DND-41 (cell line): ENCODE measurements around the gene CYSRT1.

Experiments used
- CTCF ChIP-seq: IDR thresholded peaks from 2 replicates; pipeline ENCODE4 v1.5.1; 2012; ENCODE audit warnings: borderline replicate concordance, low read length, moderate library complexity, mild to moderate bottlenecking; ENCODE audit not compliant: poor library complexity, severe bottlenecking; ENCODE audit errors: extremely low read depth
- EZH2 ChIP-seq: IDR thresholded peaks from 3 replicates; pipeline ENCODE4 v1.6.1; 2012; ENCODE audit warnings: borderline replicate concordance, low read depth, mild to moderate bottlenecking, moderate library complexity, low read length, inconsistent platforms; ENCODE audit not compliant: severe bottlenecking

GRCh38 chr9:137273095-137273490, 48.1 kb downstream of the CYSRT1 start:
- no peak for TF ChIP-seq CTCF
- TF ChIP-seq EZH2: no peak
